Stomach (tissue), 9 donors: Measurements from ENCODE around the gene CDC14B. TPM values are rescaled to one million over a fixed set of nuclear protein-coding genes. Genes with fewer than 3 reads are reported as not detected.

Experiments used
- DNase-seq, 2 donors: peaks; one replicate each; pipeline versions ENCODE4 v3.0.0 to v3.0.0-alpha.2; 2013 to 2019
- H3K27ac ChIP-seq, 5 donors: fragments of 200-600 bp in 4 of 5; sonication (generic) in 4 of 5; one replicate each; pipeline ENCODE4 v1.5.1; 2013 to 2019; ENCODE audit warnings: mild to moderate bottlenecking in 1 of 5, moderate library complexity in 1 of 5
- H3K27me3 ChIP-seq, 3 donors: fragments of 200-600 bp; sonication (generic); one replicate each; pipeline ENCODE4 v1.5.1; 2017 to 2019; ENCODE audit warnings: mixed run types in 1 of 3
- H3K36me3 ChIP-seq, 4 donors: fragments of 200-600 bp; sonication (generic); 1 replicate in 3 of 4; 2 replicates in 1 of 4; pipeline ENCODE4 v1.5.1; 2016 to 2019
- H3K4me1 ChIP-seq, 4 donors: fragments of 200-600 bp; sonication (generic); one replicate each; pipeline ENCODE4 v1.5.1; 2016 to 2019
- H3K4me3 ChIP-seq, 4 donors: fragments of 200-600 bp; sonication (generic) in 3 of 4; one replicate each; pipeline ENCODE4 v1.5.1; 2016 to 2019; ENCODE audit warnings: mild to moderate bottlenecking in 1 of 4
- H3K9me3 ChIP-seq, 4 donors: fragments of 200-600 bp; sonication (generic); one replicate each; pipeline ENCODE4 v1.5.1; 2016 to 2019
- EP300 ChIP-seq: sonication (generic); formaldehyde crosslinking; IDR thresholded peaks from one replicate; pipeline ENCODE4 v1.6.1; 2017; ENCODE audit warnings: antibody characterized with exemption
- POLR2A ChIP-seq, 4 donors: fragments of 450-650 bp; IDR thresholded peaks; one replicate each; pipeline ENCODE4 v1.6.1; 2016; ENCODE audit warnings: antibody characterized with exemption in 4 of 4, control low read depth in 2 of 4, mild to moderate bottlenecking in 1 of 4, moderate library complexity in 1 of 4
- POLR2AphosphoS5 ChIP-seq, 3 donors: sonication (generic); formaldehyde crosslinking; IDR thresholded peaks; one replicate each; pipeline ENCODE4 v1.6.1; 2016; ENCODE audit warnings: antibody characterized with exemption in 3 of 3
- WGBS, 5 donors: extraction: QIAGEN DNeasy Blood & Tissue Kit in 3 of 5; methylation state at CpG; one replicate each; pipeline versions ENCODE4 v1.1.5 to v1.1.7; 2013 to 2018; 5-methylcytosine and 5-hydroxymethylcytosine counted together
- intact Hi-C: fragments of 100-400 bp; cut with DNase I; formaldehyde crosslinking; loops from one replicate; pipeline ENCODE4 v1.15.1; 2023; ENCODE audit warnings: low total_unique reads
- polyA plus RNA-seq, 3 donors: library from polyadenylated mRNA; stranded (reverse); fragments of 200-250 nt; gene quantifications; one replicate each; pipeline ENCODE4 v1.2.3, GENCODE V29; 2013
- total RNA-seq, 5 donors: library from RNA; depleted of rRNA; stranded (reverse); fragments of >200 nt; gene quantifications; one replicate each; pipeline versions ENCODE4 v1.1.0 to v1.2.3, GENCODE V29; 2014 to 2016
- TF ChIP-seq, protein P1 (sequence below), 7 experiments: fragments of 450-650 bp in 4 of 7; fragments of 200-600 bp in 3 of 7; sonication (generic) in 3 of 7; IDR thresholded peaks; one replicate each; pipeline ENCODE4 v1.5.1; 2016 to 2019; ENCODE audit warnings: antibody characterized with exemption in 7 of 7, control low read depth in 2 of 7, mild to moderate bottlenecking in 1 of 7
- donor health status: healthy with polysubstance abuse.
- donor health status: Bipolar disorder and iron deficiency.
- donor health status: healthy.

CDC14B gene
- total and polyA plus RNA-seq, 8 donors = 4.1 to 31.9 (median 17.1) TPM

DNA sequence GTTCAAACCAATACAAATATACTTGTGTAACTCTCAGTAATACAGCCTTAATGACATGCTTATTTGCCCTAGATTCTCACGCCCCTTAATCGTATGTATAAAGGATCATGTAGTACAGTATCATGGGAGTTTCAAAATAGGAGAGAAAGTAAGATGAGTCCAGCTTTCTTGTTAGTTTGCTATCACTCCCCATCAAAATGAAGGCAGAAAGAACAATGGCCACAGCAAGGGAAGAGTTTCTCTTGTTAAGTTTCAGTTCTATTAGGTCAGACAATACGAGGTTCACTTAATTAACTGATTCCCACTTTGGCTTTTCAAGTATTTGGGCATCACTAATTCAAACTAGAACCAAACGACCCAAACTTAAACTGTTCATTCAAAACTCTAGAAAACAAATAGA lies 55.4 kb downstream of the CDC14B start:
- intact Hi-C loops = no loop called here
- Histone ChIP-seq H3K36me3 (peaks cover 0 to 32% (median 26%) of the 10 kb centered on the region in 4 donors), H3K4me3 (no peak overlapping the region), H3K9me3 (no peaks in the 10 kb centered on the region), H3K27ac (peak overlapping the region in 2 of 5 donors; percentile 29 to 40), H3K4me1 (peaks cover 16 to 41% (median 28%) of the 10 kb centered on the region in 4 donors), H3K27me3 (no peaks in the 10 kb centered on the region)
- no peak for DNase-seq
- 53 to 73% (median 70%) methylated on average over 4 of the region's 4 CpGs for WGBS, 5 donors
- no peak for TF ChIP-seq POLR2AphosphoS5 (IDR thresholded peaks at IDR 0.05)
- TF ChIP-seq, protein P1, sequence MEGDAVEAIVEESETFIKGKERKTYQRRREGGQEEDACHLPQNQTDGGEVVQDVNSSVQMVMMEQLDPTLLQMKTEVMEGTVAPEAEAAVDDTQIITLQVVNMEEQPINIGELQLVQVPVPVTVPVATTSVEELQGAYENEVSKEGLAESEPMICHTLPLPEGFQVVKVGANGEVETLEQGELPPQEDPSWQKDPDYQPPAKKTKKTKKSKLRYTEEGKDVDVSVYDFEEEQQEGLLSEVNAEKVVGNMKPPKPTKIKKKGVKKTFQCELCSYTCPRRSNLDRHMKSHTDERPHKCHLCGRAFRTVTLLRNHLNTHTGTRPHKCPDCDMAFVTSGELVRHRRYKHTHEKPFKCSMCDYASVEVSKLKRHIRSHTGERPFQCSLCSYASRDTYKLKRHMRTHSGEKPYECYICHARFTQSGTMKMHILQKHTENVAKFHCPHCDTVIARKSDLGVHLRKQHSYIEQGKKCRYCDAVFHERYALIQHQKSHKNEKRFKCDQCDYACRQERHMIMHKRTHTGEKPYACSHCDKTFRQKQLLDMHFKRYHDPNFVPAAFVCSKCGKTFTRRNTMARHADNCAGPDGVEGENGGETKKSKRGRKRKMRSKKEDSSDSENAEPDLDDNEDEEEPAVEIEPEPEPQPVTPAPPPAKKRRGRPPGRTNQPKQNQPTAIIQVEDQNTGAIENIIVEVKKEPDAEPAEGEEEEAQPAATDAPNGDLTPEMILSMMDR (IDR thresholded peaks at IDR 0.05) = no peak
- TF ChIP-seq POLR2A (IDR thresholded peaks at IDR 0.05) = no peak
- no peak for TF ChIP-seq EP300

DNA sequence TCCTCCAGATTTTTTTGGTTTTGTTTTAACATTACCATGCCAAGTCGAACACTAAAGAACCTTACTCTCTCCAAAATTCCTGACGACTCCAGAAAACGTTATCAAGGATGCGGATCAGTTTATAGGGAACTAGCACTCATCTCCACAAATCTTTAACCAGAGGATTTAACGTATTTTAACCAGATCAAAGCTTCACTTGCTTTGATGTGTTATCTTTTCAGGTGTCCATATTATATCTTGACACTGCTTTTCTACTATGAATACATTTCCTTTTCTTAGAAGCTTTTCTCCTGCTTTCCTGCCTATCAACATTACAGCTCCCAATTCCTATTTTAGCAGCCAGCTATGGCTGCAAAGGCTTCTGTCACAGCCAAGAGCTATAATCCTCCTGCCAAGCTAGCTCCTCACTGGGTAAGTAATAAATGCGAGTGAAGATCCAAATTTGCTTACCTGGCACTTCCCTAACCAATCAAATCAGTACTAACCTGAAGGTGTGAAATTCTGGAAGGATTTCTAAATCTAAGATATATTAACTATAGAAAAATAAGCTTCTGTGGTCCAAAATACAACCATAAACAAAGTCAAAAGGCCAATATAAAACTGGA lies 60.2 kb downstream of the CDC14B start:
- no peak overlapping the region for H3K27ac ChIP-seq
- no peak overlapping the region for H3K4me3 ChIP-seq
- peaks cover 0 to 32% (median 26%) of the 10 kb centered on the region in 4 donors for H3K36me3 ChIP-seq
- H3K9me3 ChIP-seq = no peaks in the 10 kb centered on the region
- intact Hi-C loops = no loop called here
- TF ChIP-seq, protein P1 (IDR thresholded peaks at IDR 0.05) = no peak
- no peak for TF ChIP-seq EP300
- no peak for TF ChIP-seq POLR2A (IDR thresholded peaks at IDR 0.05)
- no peak for TF ChIP-seq POLR2AphosphoS5 (IDR thresholded peaks at IDR 0.05)
- DNase-seq = no peak
- no peaks in the 10 kb centered on the region for H3K27me3 ChIP-seq
- 86 to 92% (median 88%) methylated on average over 6 of the region's 6 CpGs for WGBS, 5 donors
- H3K4me1 ChIP-seq = peaks cover 4 to 31% (median 11%) of the 10 kb centered on the region in 4 donors

DNA sequence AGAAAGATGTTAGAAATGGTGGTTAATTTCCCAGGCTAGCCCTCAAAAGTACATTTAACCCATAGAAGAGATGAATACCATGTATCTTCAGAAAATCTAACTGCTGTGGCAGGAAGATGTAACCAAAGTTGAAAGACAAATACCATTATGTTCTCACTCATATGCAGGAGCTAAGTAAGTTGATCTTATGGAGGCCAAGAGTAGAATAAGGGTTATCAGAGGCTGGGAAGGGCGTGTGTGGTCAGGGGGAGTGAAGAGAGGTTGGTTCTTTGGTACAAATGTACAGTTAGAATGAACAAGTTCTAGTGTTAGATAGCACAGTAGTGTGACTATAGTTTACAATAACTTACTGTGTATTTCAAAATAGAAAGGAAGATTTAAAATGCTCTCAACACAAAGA lies 61.7 kb downstream of the CDC14B start:
- intact Hi-C loops = no loop called here
- Histone ChIP-seq H3K9me3 (no peaks in the 10 kb centered on the region), H3K36me3 (peaks cover 0 to 30% (median 26%) of the 10 kb centered on the region in 4 donors), H3K4me1 (peaks cover 0 to 24% (median 6%) of the 10 kb centered on the region in 4 donors), H3K27ac (no peak overlapping the region), H3K4me3 (no peak overlapping the region), H3K27me3 (no peaks in the 10 kb centered on the region)
- TF ChIP-seq POLR2A (IDR thresholded peaks at IDR 0.05) (no peak), POLR2AphosphoS5 (IDR thresholded peaks at IDR 0.05) (no peak), EP300 (no peak)
- TF ChIP-seq, protein P1 (IDR thresholded peaks at IDR 0.05) = no peak
- WGBS, 5 donors = 49 to 86% (median 58%) methylated on average over 1 of the region's 1 CpG
- no peak for DNase-seq

GRCh38 chr9:96556701-96557461 lies 62.8 kb downstream of the CDC14B start:
- Histone ChIP-seq H3K4me1 (peaks cover 0 to 24% (median 6%) of the 10 kb centered on the region in 4 donors), H3K27ac (peak overlapping the region in 4 of 5 donors; percentile 27 to 63 (median 56)), H3K36me3 (peaks cover 0 to 22% (median 19%) of the 10 kb centered on the region in 4 donors), H3K27me3 (no peaks in the 10 kb centered on the region), H3K9me3 (no peaks in the 10 kb centered on the region), H3K4me3 (no peak overlapping the region)
- 79 to 90% (median 89%) methylated on average over 15 of the region's 15 CpGs for WGBS, 5 donors
- intact Hi-C loops = no loop called here
- TF ChIP-seq, protein P1 (IDR thresholded peaks at IDR 0.05) = no peak
- TF ChIP-seq POLR2AphosphoS5 (IDR thresholded peaks at IDR 0.05) (no peak), POLR2A (IDR thresholded peaks at IDR 0.05) (no peak), EP300 (no peak)
- DNase-seq = no peak
